HG03354 (cell line): ENCODE data around the gene EMSY.

Experiments
- ATAC-seq: cut with Tn5 transposase; IDR thresholded peaks from one replicate; pipeline ENCODE4 v1.9.1; 2021; ENCODE audit warnings: mild to moderate bottlenecking; ENCODE audit not compliant: unreplicated experiment, poor library complexity, severe bottlenecking

EMSY gene

GRCh38 chr11:76448506-76448905, 3.7 kb downstream of the EMSY start:
- ATAC-seq: no peak

- ATAC-seq: no peak
Measured at GRCh38 chr11:76453248-76453647, 8.4 kb downstream of the EMSY start.

DNA sequence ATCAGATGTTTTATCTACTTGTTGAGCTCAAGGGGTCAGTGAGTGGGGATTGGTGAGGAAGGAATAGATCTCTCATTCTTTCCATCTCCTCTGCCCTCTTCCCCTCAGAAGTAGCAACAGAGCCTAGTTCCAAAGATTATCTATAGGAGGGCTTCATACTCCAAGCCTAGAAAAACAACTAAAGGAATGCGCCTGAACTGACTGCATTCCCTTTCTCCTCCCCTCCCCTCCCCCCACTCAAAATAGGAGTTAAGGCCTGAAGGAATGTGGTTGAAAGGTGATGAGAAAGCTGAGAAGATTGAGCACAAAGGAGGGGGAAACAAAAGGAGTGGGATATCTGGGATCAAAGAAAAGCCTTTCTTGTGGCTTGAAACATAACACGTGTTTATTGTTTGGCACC, 10.5 kb downstream of the EMSY start:
- ATAC-seq: no peak

DNA sequence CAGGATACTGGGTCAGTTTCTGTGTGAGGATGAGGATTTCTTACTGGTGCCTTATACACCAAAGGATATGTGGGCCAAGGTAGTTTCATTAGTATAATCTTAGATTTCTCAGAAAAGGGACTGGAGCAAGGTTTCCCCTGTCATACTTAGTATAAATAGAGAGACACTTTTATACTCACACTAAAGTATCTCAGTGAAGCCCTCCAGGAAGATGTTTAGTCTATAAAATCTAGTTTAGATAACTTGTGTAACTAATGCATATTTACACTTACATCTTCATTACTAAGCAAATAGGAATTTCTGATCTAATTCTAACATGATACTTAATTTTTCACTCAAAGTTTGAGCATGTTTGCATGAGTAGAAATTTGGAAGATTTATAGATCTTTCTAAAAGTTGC, 11.1 kb downstream of the EMSY start:
- ATAC-seq: no peak

DNA sequence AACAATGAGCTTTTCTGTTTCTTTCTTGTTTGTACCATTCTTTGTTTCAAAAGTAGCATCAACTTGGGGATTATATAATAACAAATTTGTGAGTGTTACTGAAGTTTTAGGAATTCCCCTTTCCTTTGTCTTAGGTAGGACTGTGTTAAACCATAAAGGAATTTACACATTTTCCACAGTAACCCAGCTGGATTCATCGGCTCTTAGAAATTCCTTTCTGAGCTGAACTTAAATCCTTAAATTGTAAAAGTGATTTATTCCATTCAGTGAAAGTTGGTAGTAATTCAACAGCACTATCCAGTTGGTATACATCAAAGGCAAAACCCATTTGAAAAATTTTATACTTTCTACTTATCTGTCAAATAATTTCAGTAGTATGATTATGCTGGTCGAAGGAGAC, 11.8 kb downstream of the EMSY start:
- ATAC-seq: no peak

DNA sequence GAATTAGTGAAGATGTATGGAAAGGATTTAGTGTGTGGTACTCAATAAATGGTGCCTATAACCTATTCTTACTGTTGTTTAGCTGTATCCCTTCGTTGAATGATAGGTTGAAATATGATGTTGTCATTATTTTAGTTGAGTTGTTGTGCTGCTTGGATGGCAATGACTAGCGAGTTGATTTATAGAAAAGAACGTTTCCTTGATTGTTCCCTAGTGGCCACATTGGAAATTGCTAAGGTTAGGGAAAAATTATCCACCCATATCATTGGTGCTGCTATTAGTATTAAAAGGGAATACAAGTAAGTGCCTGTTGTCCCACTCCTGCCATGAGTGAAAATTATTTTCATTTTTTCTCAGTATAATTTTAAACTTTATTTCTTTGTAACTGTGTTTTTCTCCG, 14.5 kb downstream of the EMSY start:
- ATAC-seq: no peak

- no peak for ATAC-seq
Measured at GRCh38 chr11:76459846-76460245, 15.0 kb downstream of the EMSY start.

GRCh38 chr11:76462317-76462716, 17.5 kb downstream of the EMSY start:
- no peak for ATAC-seq

- no peak for ATAC-seq
Measured at GRCh38 chr11:76465701-76466100, 20.9 kb downstream of the EMSY start.

DNA sequence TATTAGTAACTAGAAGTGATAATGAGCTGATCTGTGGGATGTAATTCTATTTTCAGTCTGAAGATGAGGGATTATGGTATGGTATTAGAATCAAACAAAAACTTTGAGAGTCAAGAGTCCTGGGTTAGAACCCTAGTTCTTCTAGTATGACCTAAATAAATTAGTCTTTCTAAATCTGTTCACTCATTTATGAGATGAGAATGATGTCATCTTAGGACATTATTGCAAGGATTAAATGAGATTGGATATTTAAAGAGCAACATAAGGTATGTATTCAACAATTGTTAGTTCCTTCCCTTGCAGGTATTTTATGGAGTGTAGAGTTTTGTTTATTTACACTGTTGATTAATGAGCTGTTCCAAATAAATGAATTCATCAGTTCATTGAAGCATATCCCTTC, 21.8 kb downstream of the EMSY start:
- ATAC-seq: no peak

GRCh38 chr11:76469141-76469540, 24.3 kb downstream of the EMSY start:
- ATAC-seq: no peak

DNA sequence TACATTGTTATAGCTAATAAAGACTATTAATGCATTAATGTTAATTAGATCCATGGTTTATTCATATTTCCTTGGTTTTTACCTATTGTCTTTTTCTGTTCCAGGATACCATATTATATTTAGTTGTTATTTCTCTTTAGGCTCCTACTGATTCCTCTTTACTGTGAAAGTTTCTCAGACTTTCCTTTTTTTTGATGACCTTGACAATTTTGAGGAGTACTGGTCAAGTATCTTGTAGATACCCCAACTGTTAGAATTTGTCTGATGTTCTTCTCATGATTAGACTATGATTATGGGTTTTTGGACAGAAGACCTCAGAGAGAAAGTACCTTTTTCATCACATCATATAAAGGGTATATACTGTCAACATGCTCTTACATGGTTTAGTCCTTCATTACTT, 26.6 kb downstream of the EMSY start:
- ATAC-seq: no peak

DNA sequence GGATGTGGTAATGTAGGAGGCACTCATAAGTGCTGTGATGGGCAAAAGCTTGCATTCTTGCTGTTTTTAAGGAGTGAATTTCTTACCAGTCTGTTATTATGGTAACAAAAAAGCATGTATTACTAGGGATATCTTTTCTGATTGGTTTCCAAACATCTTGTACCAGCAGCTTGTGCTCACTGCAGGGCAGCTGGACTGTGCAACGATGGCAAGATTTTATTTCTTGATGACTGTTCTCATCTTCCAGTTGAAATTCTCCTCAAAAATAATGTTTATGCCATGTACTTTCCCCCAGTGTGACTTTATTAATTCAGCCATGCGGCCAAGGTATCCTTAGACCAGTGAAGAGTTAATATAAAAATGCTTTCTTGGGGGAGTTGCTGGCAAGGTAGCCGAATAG, 35.4 kb downstream of the EMSY start:
- ATAC-seq: no peak

GRCh38 chr11:76491644-76492043, 46.8 kb downstream of the EMSY start:
- ATAC-seq: no peak

DNA sequence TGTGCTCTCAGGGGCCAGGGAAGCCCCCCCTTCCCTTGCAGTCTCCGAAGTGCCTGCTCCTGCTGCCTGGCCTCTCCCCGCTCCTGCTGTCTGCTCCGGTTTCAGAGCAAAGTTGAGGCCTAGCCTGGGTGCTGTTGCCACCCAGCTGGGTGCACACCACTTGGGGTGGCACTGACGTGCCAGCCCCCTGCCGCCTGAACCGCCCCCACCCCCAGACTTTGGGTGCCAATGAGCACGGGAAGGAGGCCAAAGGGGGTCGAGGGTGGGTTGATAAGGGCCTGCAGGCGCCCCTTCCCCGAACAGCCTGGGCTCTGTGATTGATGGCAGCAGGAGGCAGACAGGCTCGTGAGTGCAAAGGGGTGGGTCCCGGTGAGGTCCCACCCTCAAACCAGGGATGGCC, 48.2 kb downstream of the EMSY start:
- ATAC-seq: no peak

DNA sequence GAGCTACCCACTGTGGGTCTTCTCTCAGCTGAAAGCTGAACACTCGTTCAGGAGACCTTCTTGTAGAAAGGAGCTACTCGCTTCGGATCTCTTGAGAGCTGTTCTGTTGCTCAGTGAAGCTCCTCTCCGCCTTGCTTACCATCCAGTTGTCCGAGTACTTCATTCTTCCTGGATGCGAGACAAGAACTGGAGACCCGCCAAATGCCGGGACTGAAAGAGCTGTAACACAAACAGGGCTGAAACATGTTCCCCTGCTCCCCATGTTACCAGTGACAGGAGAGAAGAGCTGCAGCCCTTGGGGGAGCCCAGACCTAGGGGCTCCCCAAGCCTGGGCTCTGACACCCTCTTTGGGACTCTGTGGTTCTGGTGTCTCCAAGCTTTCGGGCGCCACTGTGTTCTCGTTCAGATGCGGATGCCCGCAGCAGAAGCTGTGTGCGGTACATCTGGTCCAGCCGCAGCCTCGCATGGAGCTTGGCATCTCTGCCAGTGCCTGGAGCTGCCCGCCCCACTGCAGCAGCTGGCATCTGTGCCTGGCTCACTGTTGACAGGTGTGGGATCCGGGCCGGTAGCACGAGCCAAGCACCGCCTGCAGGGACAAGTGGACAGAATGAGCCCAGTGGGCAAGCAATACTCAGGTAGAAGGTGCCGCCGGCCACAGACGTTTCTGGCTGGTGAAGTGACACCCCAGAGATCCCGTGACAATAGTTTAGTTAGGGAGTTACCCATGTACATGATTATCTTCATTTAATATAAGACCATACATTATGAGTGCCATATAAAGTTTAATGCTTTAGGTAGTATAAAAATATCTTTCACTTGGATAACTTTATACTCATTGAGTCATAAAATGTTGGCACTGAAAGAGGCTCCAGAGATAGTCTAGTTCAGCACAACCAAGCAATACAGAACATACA, 49.1 kb downstream of the EMSY start:
- no peak for ATAC-seq

DNA sequence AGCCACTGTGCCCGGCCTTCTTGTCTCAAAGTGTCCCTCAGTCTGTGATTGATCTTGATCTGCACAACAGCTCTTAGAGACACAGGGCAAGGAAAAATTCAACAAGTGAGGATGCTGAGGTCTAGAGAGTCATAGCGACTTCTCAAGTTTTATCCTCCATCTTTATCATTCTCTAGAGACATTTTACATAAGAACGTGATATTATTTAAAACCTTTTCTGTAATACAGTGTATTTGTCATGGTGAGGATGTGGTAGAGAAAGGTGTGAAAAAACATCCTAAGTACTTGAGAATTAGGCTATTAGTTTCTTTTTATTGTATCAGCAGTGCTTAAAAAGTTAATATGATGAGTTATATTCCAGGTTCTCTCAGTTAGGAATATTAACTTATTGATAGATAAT, 50.2 kb downstream of the EMSY start:
- no peak for ATAC-seq

DNA sequence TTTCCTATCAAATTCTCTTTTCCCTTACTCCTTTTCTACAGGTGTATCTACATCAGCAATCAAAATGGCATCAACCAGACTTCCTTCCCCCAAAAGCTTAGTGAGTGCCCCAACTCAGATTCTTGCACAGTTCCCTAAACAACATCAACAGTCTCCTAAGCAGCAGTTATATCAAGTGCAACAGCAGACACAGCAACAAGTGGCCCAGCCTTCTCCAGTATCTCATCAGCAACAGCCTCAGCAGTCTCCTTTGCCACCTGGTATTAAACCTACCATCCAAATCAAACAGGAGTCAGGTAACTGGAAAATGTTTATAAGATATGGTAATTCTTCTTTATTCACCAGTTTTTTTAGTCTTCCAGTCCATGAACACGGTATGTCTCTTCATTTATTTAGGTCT, 51.4 kb downstream of the EMSY start:
- no peak for ATAC-seq

- no peak for ATAC-seq
Measured at GRCh38 chr11:76501526-76502202, 56.8 kb downstream of the EMSY start.

DNA sequence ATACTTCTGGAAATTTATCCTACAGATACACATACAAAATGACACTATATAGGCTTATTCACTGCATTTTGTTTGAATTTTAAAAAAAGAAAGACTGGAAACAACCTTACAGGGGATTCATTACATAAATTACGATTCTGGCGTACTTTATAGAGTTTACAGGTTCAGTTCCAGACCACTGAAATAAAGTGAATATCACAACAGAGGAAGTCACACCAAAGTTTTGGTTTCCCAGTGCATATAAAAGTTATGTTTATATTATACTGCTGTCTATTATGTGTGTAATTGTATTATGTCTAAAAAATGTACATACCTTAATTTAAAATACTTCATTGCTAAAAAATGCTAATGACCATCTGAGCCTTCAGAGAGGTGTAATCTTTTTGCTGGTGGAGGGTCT, 62.0 kb downstream of the EMSY start:
- no peak for ATAC-seq
